K562 (cell line): ENCODE measurements around the gene BAHD1. TPM values are rescaled to one million over a fixed set of nuclear protein-coding genes. Genes with fewer than 3 reads are reported as not detected.

Source experiments
- ARHGAP35 ChIP-seq: fragments of 450-650 bp; IDR thresholded peaks from 2 replicates; pipeline ENCODE4 v1.6.1; 2018; ENCODE audit not compliant: partially characterized antibody
- DDX20 ChIP-seq: fragments of 450-650 bp; IDR thresholded peaks from 2 replicates; pipeline ENCODE4 v1.6.1; 2016; ENCODE audit warnings: missing genetic modification characterization, low read depth, mild to moderate bottlenecking, missing compliant biosample characterization, moderate library complexity
- EHMT2 ChIP-seq: fragments of 450-650 bp; IDR thresholded peaks from 2 replicates; pipeline ENCODE4 v1.6.1; 2018; ENCODE audit warnings: antibody characterized with exemption
- HNRNPUL1 ChIP-seq: fragments of 200-400 bp; formaldehyde crosslinking; IDR thresholded peaks from 2 replicates; pipeline ENCODE4 v1.6.1; 2017; ENCODE audit warnings: low read length
- NR3C1 ChIP-seq: sonication (generic); formaldehyde crosslinking; IDR thresholded peaks from 2 replicates; pipeline ENCODE4 v1.8.1; 2022; ENCODE audit warnings: missing genetic modification reagents
- SLC30A9 ChIP-seq: fragments of 250-450 bp; sonication (Bioruptor Pico); IDR thresholded peaks from 2 replicates; pipeline ENCODE4 v1.8.0; 2022; ENCODE audit warnings: mild to moderate bottlenecking, moderate library complexity
- SP2 ChIP-seq: IDR thresholded peaks from 2 replicates; pipeline ENCODE4 v1.6.1; 2011; ENCODE audit warnings: mild to moderate bottlenecking, low read depth, low read length, moderate library complexity; ENCODE audit not compliant: poor library complexity, severe bottlenecking; ENCODE audit errors: extremely low read depth
- TARDBP ChIP-seq: fragments of 450-650 bp; IDR thresholded peaks from 2 replicates; pipeline ENCODE4 v1.6.1; 2016
- TCF7 ChIP-seq: sonication (generic); IDR thresholded peaks from 2 replicates; pipeline ENCODE4 v1.6.1; 2016; ENCODE audit warnings: antibody characterized with exemption, borderline replicate concordance
- ZNF184 ChIP-seq: sonication (generic); formaldehyde crosslinking; IDR thresholded peaks from 2 replicates; pipeline ENCODE4 v1.5.0; 2020; ENCODE audit warnings: missing genetic modification reagents
- ZNF57 ChIP-seq: fragments of 450-650 bp; formaldehyde crosslinking; IDR thresholded peaks from 2 replicates; pipeline ENCODE4 v1.4.0; 2020; ENCODE audit warnings: mild to moderate bottlenecking, moderate library complexity
- ZNF696 ChIP-seq: fragments of 250-450 bp; sonication (Bioruptor Pico); conservative IDR thresholded peaks from 2 replicates; pipeline ENCODE4 v1.4.0; 2020; ENCODE audit warnings: mild to moderate bottlenecking, moderate library complexity
- polyA plus RNA-seq, 8 experiments: library from polyadenylated mRNA; depleted of rRNA in 4 of 8; stranded (reverse) in 5 of 8; unstranded in 3 of 8; fragments of >200 nt; fragmentation: Nextera tagmentation in 2 of 8; fragmentation: Illumina TruSeq in 1 of 8; extraction: Ambion mirVana in 2 of 8; extraction: Trizol in 1 of 8; gene quantifications; 2 replicates each; pipeline versions ENCODE4 v1.2.1 to v1.2.3, GENCODE V29; 2011 to 2014; ENCODE audit warnings: inconsistent platforms in 1 of 8, missing spikeins in 1 of 8
- total RNA-seq, 7 experiments: library from RNA; depleted of rRNA in 6 of 7; stranded (reverse); fragments of >200 nt in 6 of 7; fragmentation: Illumina TruSeq in 2 of 7; extraction: Trizol in 2 of 7; gene quantifications; 2 replicates each; pipeline versions ENCODE4 v1.2.1 to v1.2.3, GENCODE V29; 2011 to 2021; ENCODE audit warnings: low replicate concordance in 1 of 7
- TF ChIP-seq, protein P1 (sequence below): fragments of 450-650 bp; conservative IDR thresholded peaks from 2 replicates; pipeline ENCODE4 v1.6.1; 2016; ENCODE audit warnings: missing genetic modification characterization, low read depth, mild to moderate bottlenecking, control low read depth, missing compliant biosample characterization
- TF ChIP-seq, protein P2 (sequence below): fragments of 150-350 bp; conservative IDR thresholded peaks from 2 replicates; pipeline ENCODE4 v1.6.1; 2014; ENCODE audit warnings: low read length
- TF ChIP-seq, protein P3 (sequence below): fragments of 250-450 bp; sonication (Bioruptor Pico); IDR thresholded peaks from 2 replicates; pipeline ENCODE4 v1.5.0; 2021
- TF ChIP-seq, protein P4 (sequence below): sonication (generic); formaldehyde crosslinking; IDR thresholded peaks from 2 replicates; pipeline ENCODE4 v1.8.0; 2022; ENCODE audit warnings: mild to moderate bottlenecking, low read depth, missing genetic modification reagents
- TF ChIP-seq, protein P5 (sequence below): sonication (generic); formaldehyde crosslinking; IDR thresholded peaks from 2 replicates; pipeline ENCODE4 v1.8.1; 2023; ENCODE audit warnings: missing genetic modification reagents, mild to moderate bottlenecking, borderline replicate concordance

The BAHD1 gene
- total and polyA plus RNA-seq, 9 of the 15 experiments (the other 6 are each of a cell fraction or from before 2014, with no cell fraction given): 0.55 to 38.5 (median 11.5) TPM

DNA sequence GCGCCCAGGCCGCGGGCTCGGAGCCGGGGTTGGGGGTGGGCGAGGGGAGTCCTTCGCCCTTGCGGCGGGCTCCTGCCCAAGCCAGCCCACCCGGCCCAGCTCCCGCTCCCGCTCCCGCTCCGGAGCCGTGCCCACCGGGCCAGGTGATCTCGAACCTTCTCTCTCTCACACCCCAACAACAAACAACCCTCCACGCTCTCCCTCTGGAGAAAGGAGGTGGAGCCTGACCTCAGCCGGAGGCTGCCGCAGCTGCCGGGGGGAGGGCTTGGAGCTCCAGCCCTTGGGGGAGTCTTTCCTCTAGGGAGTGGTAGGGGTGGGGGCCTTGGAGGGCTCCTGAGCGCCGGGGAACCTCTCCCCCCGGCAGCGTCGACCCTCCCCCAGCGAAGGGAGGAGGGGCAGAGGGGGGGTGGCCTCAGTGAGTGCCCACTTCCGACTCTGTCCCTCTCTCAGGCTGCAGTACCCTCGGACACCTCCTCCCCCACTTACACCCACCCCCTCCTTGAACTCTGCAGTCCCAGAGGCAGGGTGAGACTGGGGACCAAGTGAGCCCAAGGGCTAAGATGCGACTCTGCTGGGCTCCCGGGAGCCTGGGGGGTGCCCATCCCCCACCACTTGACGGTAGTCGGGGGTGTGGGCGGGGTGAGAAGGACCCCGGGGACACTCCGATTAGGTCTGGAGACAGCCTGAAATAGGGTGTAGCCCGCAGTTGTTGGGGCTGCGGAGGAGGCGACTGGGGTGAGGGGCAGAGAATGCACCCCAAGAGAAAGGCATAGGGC lies 4.4 kb upstream of the BAHD1 start (continued):
- TF ChIP-seq, protein P1, sequence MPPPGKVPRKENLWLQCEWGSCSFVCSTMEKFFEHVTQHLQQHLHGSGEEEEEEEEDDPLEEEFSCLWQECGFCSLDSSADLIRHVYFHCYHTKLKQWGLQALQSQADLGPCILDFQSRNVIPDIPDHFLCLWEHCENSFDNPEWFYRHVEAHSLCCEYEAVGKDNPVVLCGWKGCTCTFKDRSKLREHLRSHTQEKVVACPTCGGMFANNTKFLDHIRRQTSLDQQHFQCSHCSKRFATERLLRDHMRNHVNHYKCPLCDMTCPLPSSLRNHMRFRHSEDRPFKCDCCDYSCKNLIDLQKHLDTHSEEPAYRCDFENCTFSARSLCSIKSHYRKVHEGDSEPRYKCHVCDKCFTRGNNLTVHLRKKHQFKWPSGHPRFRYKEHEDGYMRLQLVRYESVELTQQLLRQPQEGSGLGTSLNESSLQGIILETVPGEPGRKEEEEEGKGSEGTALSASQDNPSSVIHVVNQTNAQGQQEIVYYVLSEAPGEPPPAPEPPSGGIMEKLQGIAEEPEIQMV (tag): no peak
- no peak for TF ChIP-seq NR3C1
- no peak for TF ChIP-seq TCF7
- no peak for TF ChIP-seq HNRNPUL1
- no peak for TF ChIP-seq TARDBP
- TF ChIP-seq ZNF696: no peak
- TF ChIP-seq, protein P2, sequence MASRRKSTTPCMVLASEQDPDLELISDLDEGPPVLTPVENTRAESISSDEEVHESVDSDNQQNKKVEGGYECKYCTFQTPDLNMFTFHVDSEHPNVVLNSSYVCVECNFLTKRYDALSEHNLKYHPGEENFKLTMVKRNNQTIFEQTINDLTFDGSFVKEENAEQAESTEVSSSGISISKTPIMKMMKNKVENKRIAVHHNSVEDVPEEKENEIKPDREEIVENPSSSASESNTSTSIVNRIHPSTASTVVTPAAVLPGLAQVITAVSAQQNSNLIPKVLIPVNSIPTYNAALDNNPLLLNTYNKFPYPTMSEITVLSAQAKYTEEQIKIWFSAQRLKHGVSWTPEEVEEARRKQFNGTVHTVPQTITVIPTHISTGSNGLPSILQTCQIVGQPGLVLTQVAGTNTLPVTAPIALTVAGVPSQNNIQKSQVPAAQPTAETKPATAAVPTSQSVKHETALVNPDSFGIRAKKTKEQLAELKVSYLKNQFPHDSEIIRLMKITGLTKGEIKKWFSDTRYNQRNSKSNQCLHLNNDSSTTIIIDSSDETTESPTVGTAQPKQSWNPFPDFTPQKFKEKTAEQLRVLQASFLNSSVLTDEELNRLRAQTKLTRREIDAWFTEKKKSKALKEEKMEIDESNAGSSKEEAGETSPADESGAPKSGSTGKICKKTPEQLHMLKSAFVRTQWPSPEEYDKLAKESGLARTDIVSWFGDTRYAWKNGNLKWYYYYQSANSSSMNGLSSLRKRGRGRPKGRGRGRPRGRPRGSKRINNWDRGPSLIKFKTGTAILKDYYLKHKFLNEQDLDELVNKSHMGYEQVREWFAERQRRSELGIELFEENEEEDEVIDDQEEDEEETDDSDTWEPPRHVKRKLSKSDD: no peak
- TF ChIP-seq EHMT2: no peak
- TF ChIP-seq, protein P3, sequence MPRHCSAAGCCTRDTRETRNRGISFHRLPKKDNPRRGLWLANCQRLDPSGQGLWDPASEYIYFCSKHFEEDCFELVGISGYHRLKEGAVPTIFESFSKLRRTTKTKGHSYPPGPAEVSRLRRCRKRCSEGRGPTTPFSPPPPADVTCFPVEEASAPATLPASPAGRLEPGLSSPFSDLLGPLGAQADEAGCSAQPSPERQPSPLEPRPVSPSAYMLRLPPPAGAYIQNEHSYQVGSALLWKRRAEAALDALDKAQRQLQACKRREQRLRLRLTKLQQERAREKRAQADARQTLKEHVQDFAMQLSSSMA: no peak
- TF ChIP-seq SP2: no peak
- TF ChIP-seq ZNF57 (CRISPR knock-in tag): no peak
- TF ChIP-seq ARHGAP35: no peak
- no peak for TF ChIP-seq DDX20 (tag)
- TF ChIP-seq SLC30A9: no peak
- TF ChIP-seq, protein P4, sequence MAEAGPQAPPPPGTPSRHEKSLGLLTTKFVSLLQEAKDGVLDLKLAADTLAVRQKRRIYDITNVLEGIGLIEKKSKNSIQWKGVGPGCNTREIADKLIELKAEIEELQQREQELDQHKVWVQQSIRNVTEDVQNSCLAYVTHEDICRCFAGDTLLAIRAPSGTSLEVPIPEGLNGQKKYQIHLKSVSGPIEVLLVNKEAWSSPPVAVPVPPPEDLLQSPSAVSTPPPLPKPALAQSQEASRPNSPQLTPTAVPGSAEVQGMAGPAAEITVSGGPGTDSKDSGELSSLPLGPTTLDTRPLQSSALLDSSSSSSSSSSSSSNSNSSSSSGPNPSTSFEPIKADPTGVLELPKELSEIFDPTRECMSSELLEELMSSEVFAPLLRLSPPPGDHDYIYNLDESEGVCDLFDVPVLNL: no peak
- no peak for TF ChIP-seq ZNF184 (CRISPR knock-in tag)
- TF ChIP-seq, protein P5, sequence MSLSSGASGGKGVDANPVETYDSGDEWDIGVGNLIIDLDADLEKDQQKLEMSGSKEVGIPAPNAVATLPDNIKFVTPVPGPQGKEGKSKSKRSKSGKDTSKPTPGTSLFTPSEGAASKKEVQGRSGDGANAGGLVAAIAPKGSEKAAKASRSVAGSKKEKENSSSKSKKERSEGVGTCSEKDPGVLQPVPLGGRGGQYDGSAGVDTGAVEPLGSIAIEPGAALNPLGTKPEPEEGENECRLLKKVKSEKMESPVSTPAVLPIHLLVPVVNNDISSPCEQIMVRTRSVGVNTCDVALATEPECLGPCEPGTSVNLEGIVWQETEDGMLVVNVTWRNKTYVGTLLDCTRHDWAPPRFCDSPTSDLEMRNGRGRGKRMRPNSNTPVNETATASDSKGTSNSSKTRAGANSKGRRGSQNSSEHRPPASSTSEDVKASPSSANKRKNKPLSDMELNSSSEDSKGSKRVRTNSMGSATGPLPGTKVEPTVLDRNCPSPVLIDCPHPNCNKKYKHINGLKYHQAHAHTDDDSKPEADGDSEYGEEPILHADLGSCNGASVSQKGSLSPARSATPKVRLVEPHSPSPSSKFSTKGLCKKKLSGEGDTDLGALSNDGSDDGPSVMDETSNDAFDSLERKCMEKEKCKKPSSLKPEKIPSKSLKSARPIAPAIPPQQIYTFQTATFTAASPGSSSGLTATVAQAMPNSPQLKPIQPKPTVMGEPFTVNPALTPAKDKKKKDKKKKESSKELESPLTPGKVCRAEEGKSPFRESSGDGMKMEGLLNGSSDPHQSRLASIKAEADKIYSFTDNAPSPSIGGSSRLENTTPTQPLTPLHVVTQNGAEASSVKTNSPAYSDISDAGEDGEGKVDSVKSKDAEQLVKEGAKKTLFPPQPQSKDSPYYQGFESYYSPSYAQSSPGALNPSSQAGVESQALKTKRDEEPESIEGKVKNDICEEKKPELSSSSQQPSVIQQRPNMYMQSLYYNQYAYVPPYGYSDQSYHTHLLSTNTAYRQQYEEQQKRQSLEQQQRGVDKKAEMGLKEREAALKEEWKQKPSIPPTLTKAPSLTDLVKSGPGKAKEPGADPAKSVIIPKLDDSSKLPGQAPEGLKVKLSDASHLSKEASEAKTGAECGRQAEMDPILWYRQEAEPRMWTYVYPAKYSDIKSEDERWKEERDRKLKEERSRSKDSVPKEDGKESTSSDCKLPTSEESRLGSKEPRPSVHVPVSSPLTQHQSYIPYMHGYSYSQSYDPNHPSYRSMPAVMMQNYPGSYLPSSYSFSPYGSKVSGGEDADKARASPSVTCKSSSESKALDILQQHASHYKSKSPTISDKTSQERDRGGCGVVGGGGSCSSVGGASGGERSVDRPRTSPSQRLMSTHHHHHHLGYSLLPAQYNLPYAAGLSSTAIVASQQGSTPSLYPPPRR (CRISPR knock-in tag): no peak
